HEK293 (cell line): ENCODE data around the gene RAMP3.

Experiments used
- CTCF ChIA-PET: fragments of 350-600 bp; formaldehyde crosslinking; extraction: SDS; loops from one replicate; lab custom pipeline; 2021; ENCODE audit warnings: antibody characterized with exemption; lab: Yijun Ruan, JAX
- POLR2A ChIA-PET: fragments of 300-600 bp; formaldehyde crosslinking; extraction: SDS; loops from one replicate; lab custom pipeline; 2020; ENCODE audit warnings: antibody characterized with exemption, inconsistent platforms; lab: Yijun Ruan, JAX
- H3K27ac ChIP-seq: fragments of 200-500 bp; sonication (Bioruptor generic); 2 replicates; pipeline ENCODE4 v1.5.1; 2014; ENCODE audit warnings: low read depth, low read length, control low read depth, inconsistent platforms; ENCODE audit errors: extremely low read depth
- H3K36me3 ChIP-seq, 2 experiments: fragments of 200-500 bp in 1 of 2; sonication (Bioruptor generic) in 1 of 2; 1 replicate in 1 of 2; 2 replicates in 1 of 2; pipeline ENCODE4 v1.5.1; 2014 to 2017; ENCODE audit warnings: inconsistent platforms in 2 of 2, low read length in 2 of 2; ENCODE audit not compliant: control insufficient read depth in 2 of 2, insufficient read depth in 1 of 2
- H3K4me1 ChIP-seq: fragments of 200-500 bp; sonication (Bioruptor generic); 2 replicates; pipeline ENCODE4 v1.5.1; 2014; ENCODE audit warnings: mild to moderate bottlenecking, low read length, inconsistent platforms; ENCODE audit not compliant: control insufficient read depth, insufficient read depth
- H3K4me3 ChIP-seq: 2 replicates; pipeline ENCODE4 v1.5.1; 2011; ENCODE audit warnings: low read depth, mild to moderate bottlenecking, control low read depth, low read length, moderate library complexity
- H3K9me3 ChIP-seq: fragments of 200-500 bp; sonication (Bioruptor generic); 2 replicates; pipeline ENCODE4 v1.5.1; 2014; ENCODE audit warnings: low read depth, low read length, inconsistent platforms; ENCODE audit not compliant: control insufficient read depth, insufficient read depth
- FEZF1 ChIP-seq: fragments of 450-650 bp; formaldehyde crosslinking; IDR thresholded peaks from 2 replicates; pipeline ENCODE4 v1.5.1; 2016; ENCODE audit warnings: missing biosample characterization, missing genetic modification characterization
- REST ChIP-seq: fragments of 450-650 bp; formaldehyde crosslinking; IDR thresholded peaks from 2 replicates; pipeline ENCODE4 v1.5.1; 2016; ENCODE audit warnings: missing biosample characterization, missing genetic modification characterization
- SCRT2 ChIP-seq: fragments of 450-650 bp; formaldehyde crosslinking; IDR thresholded peaks from 2 replicates; pipeline ENCODE4 v1.5.1; 2016; ENCODE audit warnings: missing biosample characterization, missing genetic modification characterization
- SETDB1 ChIP-seq: IDR thresholded peaks from one replicate; pipeline ENCODE4 v1.6.1; 2017; ENCODE audit warnings: mild to moderate bottlenecking, low read length, moderate library complexity, mixed read lengths; ENCODE audit not compliant: insufficient read length
- ZNF155 ChIP-seq: fragments of 450-650 bp; formaldehyde crosslinking; IDR thresholded peaks from 2 replicates; pipeline ENCODE4 v1.5.1; 2016; ENCODE audit warnings: missing biosample characterization, missing genetic modification characterization
- ZNF16 ChIP-seq: fragments of 450-650 bp; formaldehyde crosslinking; IDR thresholded peaks from 2 replicates; pipeline ENCODE4 v1.5.1; 2016; ENCODE audit warnings: low read depth, missing biosample characterization, missing genetic modification characterization
- ZNF214 ChIP-seq: fragments of 450-650 bp; formaldehyde crosslinking; IDR thresholded peaks from 2 replicates; pipeline ENCODE4 v1.5.1; 2017; ENCODE audit warnings: missing biosample characterization, mild to moderate bottlenecking, missing genetic modification characterization, borderline replicate concordance
- ZNF292 ChIP-seq: fragments of 450-650 bp; formaldehyde crosslinking; IDR thresholded peaks from 2 replicates; pipeline ENCODE4 v1.5.1; 2016; ENCODE audit warnings: low read depth, missing biosample characterization, missing genetic modification characterization, borderline replicate concordance
- ZNF521 ChIP-seq: fragments of 450-650 bp; formaldehyde crosslinking; IDR thresholded peaks from 2 replicates; pipeline ENCODE4 v1.5.1; 2017; ENCODE audit warnings: missing biosample characterization, mild to moderate bottlenecking, missing genetic modification characterization
- ZNF529 ChIP-seq: fragments of 450-650 bp; formaldehyde crosslinking; IDR thresholded peaks from 2 replicates; pipeline ENCODE4 v1.5.1; 2017; ENCODE audit warnings: missing genetic modification characterization, missing biosample characterization; ENCODE audit not compliant: insufficient replicate concordance
- ZNF585B ChIP-seq: fragments of 450-650 bp; formaldehyde crosslinking; IDR thresholded peaks from 2 replicates; pipeline ENCODE4 v1.5.1; 2016; ENCODE audit warnings: missing biosample characterization, missing genetic modification characterization
- ZNF623 ChIP-seq: fragments of 450-650 bp; formaldehyde crosslinking; IDR thresholded peaks from 2 replicates; pipeline ENCODE4 v1.5.1; 2016; ENCODE audit warnings: missing biosample characterization, missing genetic modification characterization
- ZNF654 ChIP-seq: fragments of 450-650 bp; formaldehyde crosslinking; IDR thresholded peaks from 2 replicates; pipeline ENCODE4 v1.5.1; 2016; ENCODE audit warnings: low read depth, missing biosample characterization, missing genetic modification characterization
- ZNF785 ChIP-seq: fragments of 450-650 bp; formaldehyde crosslinking; IDR thresholded peaks from 2 replicates; pipeline ENCODE4 v1.5.1; 2016; ENCODE audit warnings: missing biosample characterization, missing genetic modification characterization
- ZNF791 ChIP-seq: fragments of 450-650 bp; formaldehyde crosslinking; IDR thresholded peaks from 2 replicates; pipeline ENCODE4 v1.5.1; 2016; ENCODE audit warnings: missing biosample characterization, missing genetic modification characterization
- ZNF792 ChIP-seq: fragments of 450-650 bp; formaldehyde crosslinking; IDR thresholded peaks from 2 replicates; pipeline ENCODE4 v1.5.1; 2016; ENCODE audit warnings: missing biosample characterization, missing genetic modification characterization
- TF ChIP-seq, protein P1 (sequence below): fragments of 450-650 bp; formaldehyde crosslinking; IDR thresholded peaks from 2 replicates; pipeline ENCODE4 v1.5.1; 2017; ENCODE audit warnings: missing biosample characterization, missing genetic modification characterization
- TF ChIP-seq, protein P2 (sequence below): fragments of 450-650 bp; formaldehyde crosslinking; IDR thresholded peaks from 2 replicates; pipeline ENCODE4 v1.5.1; 2016; ENCODE audit warnings: missing biosample characterization, missing genetic modification characterization
- TF ChIP-seq, protein P3 (sequence below): fragments of 450-650 bp; formaldehyde crosslinking; conservative IDR thresholded peaks from 2 replicates; pipeline ENCODE4 v1.5.1; 2016; ENCODE audit warnings: low read depth, missing biosample characterization, missing genetic modification characterization
- TF ChIP-seq, protein P4 (sequence below): fragments of 450-650 bp; formaldehyde crosslinking; IDR thresholded peaks from 2 replicates; pipeline ENCODE4; 2016; ENCODE audit warnings: missing biosample characterization, missing genetic modification characterization

Gene RAMP3, protein sequence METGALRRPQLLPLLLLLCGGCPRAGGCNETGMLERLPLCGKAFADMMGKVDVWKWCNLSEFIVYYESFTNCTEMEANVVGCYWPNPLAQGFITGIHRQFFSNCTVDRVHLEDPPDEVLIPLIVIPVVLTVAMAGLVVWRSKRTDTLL

DNA sequence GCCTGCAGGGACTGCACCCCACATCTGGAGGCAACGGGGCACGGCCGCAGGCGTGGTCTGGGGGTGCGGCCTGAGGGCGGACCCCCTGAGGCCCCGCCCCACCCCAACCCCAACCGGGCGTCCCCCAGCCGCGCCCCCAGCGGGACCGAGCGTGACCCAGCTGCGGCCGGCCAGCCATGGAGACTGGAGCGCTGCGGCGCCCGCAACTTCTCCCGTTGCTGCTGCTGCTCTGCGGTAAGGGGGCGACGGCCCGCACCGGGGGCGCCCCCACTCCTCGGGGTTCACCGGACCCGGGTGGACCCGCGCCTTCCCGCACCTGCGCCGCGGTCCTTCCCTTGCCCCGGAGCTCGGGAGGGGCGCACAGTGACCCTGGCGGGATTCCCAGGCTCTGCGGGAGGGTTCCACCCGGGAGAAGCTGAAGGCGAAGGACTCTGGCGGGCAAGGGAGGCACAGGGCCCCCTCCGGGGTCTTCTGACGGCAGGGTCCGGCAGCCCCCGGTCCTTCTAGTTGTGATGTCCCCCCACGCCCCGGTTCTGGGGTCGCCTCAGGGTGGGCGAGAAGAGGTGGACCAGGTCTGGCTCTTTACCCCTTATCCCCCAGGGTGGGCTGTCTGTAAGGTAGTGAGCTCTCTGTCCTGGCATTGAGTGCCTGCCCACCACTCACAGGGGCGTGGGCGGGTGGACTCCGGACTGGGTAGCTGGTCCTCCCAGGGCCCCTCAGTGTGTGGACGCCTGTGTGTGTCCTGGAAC, at the start of gene RAMP3:
TSS of gene RAMP3 (plus strand) at position 139 of the 749 bp plus-strand sequence. CDS start at position 177, 38 bp downstream.
- ChIA-PET CTCF (interaction anchor here (0.5 to 3.8 kb wide), 3 partner anchors 102 to 1194 kb away, joined by 3 to 35 read pairs (median 6); no protein-coding TSS in a partner anchor), POLR2A (interaction anchor here (0.6 kb wide), 1 partner anchor 158 kb away, joined by 3 read pairs; no protein-coding TSS in a partner anchor)
- TF ChIP-seq ZNF654 (no peak), ZNF585B (tag by site-specific recombination) (no peak), ZNF529 (no peak), ZNF16 (tag by site-specific recombination) (no peak), ZNF785 (tag by site-specific recombination) (no peak), ZNF623 (tag by site-specific recombination) (no peak), REST (tag by site-specific recombination) (no peak), ZNF791 (no peak), ZNF292 (tag by site-specific recombination) (no peak), SETDB1 (no peak), ZNF214 (no peak), ZNF155 (tag by site-specific recombination) (no peak), ZNF792 (tag by site-specific recombination) (no peak), ZNF521 (tag by site-specific recombination) (no peak), FEZF1 (no peak), SCRT2 (no peak)
- TF ChIP-seq, protein P1, sequence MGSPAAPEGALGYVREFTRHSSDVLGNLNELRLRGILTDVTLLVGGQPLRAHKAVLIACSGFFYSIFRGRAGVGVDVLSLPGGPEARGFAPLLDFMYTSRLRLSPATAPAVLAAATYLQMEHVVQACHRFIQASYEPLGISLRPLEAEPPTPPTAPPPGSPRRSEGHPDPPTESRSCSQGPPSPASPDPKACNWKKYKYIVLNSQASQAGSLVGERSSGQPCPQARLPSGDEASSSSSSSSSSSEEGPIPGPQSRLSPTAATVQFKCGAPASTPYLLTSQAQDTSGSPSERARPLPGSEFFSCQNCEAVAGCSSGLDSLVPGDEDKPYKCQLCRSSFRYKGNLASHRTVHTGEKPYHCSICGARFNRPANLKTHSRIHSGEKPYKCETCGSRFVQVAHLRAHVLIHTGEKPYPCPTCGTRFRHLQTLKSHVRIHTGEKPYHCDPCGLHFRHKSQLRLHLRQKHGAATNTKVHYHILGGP (tag by site-specific recombination): no peak
- TF ChIP-seq, protein P2, sequence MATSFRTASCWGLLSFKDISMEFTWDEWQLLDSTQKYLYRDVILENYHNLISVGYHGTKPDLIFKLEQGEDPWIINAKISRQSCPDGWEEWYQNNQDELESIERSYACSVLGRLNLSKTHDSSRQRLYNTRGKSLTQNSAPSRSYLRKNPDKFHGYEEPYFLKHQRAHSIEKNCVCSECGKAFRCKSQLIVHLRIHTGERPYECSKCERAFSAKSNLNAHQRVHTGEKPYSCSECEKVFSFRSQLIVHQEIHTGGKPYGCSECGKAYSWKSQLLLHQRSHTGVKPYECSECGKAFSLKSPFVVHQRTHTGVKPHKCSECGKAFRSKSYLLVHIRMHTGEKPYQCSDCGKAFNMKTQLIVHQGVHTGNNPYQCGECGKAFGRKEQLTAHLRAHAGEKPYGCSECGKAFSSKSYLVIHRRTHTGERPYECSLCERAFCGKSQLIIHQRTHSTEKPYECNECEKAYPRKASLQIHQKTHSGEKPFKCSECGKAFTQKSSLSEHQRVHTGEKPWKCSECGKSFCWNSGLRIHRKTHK (tag by site-specific recombination): no peak
- TF ChIP-seq, protein P3, sequence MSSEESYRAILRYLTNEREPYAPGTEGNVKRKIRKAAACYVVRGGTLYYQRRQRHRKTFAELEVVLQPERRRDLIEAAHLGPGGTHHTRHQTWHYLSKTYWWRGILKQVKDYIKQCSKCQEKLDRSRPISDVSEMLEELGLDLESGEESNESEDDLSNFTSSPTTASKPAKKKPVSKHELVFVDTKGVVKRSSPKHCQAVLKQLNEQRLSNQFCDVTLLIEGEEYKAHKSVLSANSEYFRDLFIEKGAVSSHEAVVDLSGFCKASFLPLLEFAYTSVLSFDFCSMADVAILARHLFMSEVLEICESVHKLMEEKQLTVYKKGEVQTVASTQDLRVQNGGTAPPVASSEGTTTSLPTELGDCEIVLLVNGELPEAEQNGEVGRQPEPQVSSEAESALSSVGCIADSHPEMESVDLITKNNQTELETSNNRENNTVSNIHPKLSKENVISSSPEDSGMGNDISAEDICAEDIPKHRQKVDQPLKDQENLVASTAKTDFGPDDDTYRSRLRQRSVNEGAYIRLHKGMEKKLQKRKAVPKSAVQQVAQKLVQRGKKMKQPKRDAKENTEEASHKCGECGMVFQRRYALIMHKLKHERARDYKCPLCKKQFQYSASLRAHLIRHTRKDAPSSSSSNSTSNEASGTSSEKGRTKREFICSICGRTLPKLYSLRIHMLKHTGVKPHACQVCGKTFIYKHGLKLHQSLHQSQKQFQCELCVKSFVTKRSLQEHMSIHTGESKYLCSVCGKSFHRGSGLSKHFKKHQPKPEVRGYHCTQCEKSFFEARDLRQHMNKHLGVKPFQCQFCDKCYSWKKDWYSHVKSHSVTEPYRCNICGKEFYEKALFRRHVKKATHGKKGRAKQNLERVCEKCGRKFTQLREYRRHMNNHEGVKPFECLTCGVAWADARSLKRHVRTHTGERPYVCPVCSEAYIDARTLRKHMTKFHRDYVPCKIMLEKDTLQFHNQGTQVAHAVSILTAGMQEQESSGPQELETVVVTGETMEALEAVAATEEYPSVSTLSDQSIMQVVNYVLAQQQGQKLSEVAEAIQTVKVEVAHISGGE (tag by site-specific recombination): no peak
- TF ChIP-seq, protein P4, sequence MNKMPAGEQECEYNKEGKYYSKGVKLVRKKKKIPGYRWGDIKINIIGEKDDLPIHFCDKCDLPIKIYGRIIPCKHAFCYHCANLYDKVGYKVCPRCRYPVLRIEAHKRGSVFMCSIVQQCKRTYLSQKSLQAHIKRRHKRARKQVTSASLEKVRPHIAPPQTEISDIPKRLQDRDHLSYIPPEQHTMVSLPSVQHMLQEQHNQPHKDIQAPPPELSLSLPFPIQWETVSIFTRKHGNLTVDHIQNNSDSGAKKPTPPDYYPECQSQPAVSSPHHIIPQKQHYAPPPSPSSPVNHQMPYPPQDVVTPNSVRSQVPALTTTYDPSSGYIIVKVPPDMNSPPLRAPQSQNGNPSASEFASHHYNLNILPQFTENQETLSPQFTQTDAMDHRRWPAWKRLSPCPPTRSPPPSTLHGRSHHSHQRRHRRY (tag by site-specific recombination): no peak
- Histone ChIP-seq H3K27ac (no peak within 1 kb of the TSS), H3K36me3 (no peaks in the 10 kb centered on the region), H3K4me3 (no peak within 1 kb of the TSS), H3K4me1 (no peaks in the 10 kb centered on the region; the same call in 1 of the 2 replicates), H3K9me3 (no peaks in the 10 kb centered on the region)
